ENCODE data around the gene ASPDH. TPM values are rescaled to one million over a fixed set of nuclear protein-coding genes. Genes with fewer than 3 reads are reported as not detected.

ASPDH gene
- total and polyA plus RNA-seq, 4 experiments from 2014 or later: not detected

DNA sequence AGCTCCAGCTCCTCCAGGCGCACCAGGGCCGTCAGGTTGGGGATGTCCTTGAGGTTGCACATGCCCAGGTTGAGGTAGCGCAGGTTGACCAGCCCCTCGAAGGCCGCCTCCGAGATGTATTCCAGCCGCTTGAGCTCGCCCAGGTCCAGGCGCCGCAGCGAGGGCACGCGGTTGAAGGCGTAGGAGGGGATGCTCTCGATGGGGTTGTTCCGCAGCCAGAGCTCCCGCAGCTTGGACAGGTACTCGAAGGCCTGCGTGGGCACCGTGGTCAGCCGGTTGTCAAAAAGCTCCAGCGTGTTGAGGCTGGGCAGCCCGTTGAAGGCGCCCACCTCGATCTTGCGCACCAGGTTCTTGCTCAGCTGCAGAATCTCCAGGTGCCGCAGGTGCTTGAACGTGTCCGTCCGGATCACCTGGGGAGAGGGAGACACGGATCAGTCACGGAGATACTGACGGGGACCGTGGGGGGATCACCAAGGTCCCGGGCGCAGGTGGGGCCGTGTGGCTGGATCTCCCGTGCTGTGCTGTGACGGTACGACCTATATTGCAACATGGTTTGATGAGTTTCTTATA lies 5.4 kb upstream of the ASPDH start:
- H3K27me3 ChIP-seq (ENCODE audit: insufficient read depth, low read length): no peaks in the 10 kb centered on the region
- no peak overlapping the region for H3K27ac ChIP-seq (ENCODE audit: low read depth, low read length)
- no peak overlapping the region for H3K27ac Mint-ChIP-seq
- no peak overlapping the region for H3K4me3 Mint-ChIP-seq
- no peaks in the 10 kb centered on the region for H3K4me1 ChIP-seq (ENCODE audit: insufficient read depth, low read length)
- no peaks in the 10 kb centered on the region for H3K36me3 ChIP-seq (ENCODE audit: insufficient read depth, low read length)
- H3K4me3 ChIP-seq (ENCODE audit: low read length in 2 of 2): no peak overlapping the region
- intact Hi-C loops (cut with micrococcal nuclease): no loop called here
- no peaks in the 10 kb centered on the region for H3K4me1 Mint-ChIP-seq
- ChIA-PET POLR2A (ENCODE audit: partially characterized antibody) (no interaction called here), CTCF (ENCODE audit: partially characterized antibody) (interaction anchor here (1.4 kb wide), 1 partner anchor 18 kb away, joined by 3 read pairs; no protein-coding TSS in a partner anchor)
- H3K36me3 Mint-ChIP-seq: no peaks in the 10 kb centered on the region
- H3K9me3 Mint-ChIP-seq: no peaks in the 10 kb centered on the region
- no peaks in the 10 kb centered on the region for H3K9me3 ChIP-seq (ENCODE audit: control insufficient read depth in 1 of 2, low read length in 2 of 2)
- DNase-seq: peak in 1 of 5 donors; percentile 32
- H3K27me3 Mint-ChIP-seq: peaks cover 0 to 4% of the 10 kb centered on the region in 2 donors

GRCh38 chr19:50518091-50519005 lies 4.6 kb upstream of the ASPDH start:
- Histone ChIP-seq H3K36me3 (ENCODE audit: insufficient read depth, low read length) (no peaks in the 10 kb centered on the region), H3K27me3 (ENCODE audit: insufficient read depth, low read length) (no peaks in the 10 kb centered on the region), H3K4me3 (ENCODE audit: low read length in 2 of 2) (no peak overlapping the region), H3K9me3 (ENCODE audit: control insufficient read depth in 1 of 2, low read length in 2 of 2) (no peaks in the 10 kb centered on the region), H3K4me1 (ENCODE audit: insufficient read depth, low read length) (no peaks in the 10 kb centered on the region), H3K27ac (ENCODE audit: low read depth, low read length) (no peak overlapping the region)
- peak overlapping the region in 1 of 7 donors; percentile 60 for H3K27ac Mint-ChIP-seq
- peak in 1 of 5 donors; percentile 20 for DNase-seq
- intact Hi-C loops (cut with micrococcal nuclease): no loop called here
- H3K36me3 Mint-ChIP-seq: no peaks in the 10 kb centered on the region
- peaks cover 0 to 4% of the 10 kb centered on the region in 2 donors for H3K27me3 Mint-ChIP-seq
- POLR2A ChIA-PET (ENCODE audit: partially characterized antibody): no interaction called here
- H3K9me3 Mint-ChIP-seq: no peaks in the 10 kb centered on the region
- peaks cover 0 to 2% (median 0%) of the 10 kb centered on the region in 4 donors for H3K4me1 Mint-ChIP-seq
- H3K4me3 Mint-ChIP-seq: no peak overlapping the region
- CTCF ChIA-PET (ENCODE audit: partially characterized antibody): interaction anchor here (1.4 kb wide), 1 partner anchor 18 kb away, joined by 3 read pairs; no protein-coding TSS in a partner anchor

DNA sequence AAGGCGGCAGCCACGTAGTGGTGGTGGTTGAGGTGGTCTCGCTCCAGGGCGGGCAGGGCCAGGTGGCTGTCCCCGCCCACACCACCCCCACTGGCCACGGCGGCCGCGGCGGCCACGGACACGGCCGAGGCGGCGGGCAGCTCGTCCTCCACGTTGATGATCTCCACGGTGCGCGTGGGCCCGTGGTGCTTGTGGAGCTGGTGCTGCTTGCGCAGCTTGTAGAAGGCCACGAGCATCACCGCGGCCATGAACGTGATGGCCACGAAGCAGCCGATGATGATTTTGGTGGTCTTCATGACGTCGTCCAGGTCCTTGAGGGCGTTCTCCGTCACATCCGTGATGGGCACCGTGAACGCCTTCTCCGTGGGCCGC lies 4.0 kb upstream of the ASPDH start:
- CTCF ChIA-PET (ENCODE audit: partially characterized antibody): no interaction called here
- H3K27ac ChIP-seq (ENCODE audit: low read depth, low read length): no peak overlapping the region
- intact Hi-C loops (cut with micrococcal nuclease): no loop called here
- peak in 1 of 5 donors; percentile 13 for DNase-seq
- no peaks in the 10 kb centered on the region for H3K36me3 ChIP-seq (ENCODE audit: insufficient read depth, low read length)
- Mint-ChIP-seq H3K4me1 (peaks cover 0 to 6% (median 0%) of the 10 kb centered on the region in 4 donors), H3K36me3 (no peaks in the 10 kb centered on the region), H3K27ac (no peak overlapping the region), H3K4me3 (no peak overlapping the region), H3K9me3 (no peaks in the 10 kb centered on the region), H3K27me3 (peaks cover 0 to 4% of the 10 kb centered on the region in 2 donors)
- POLR2A ChIA-PET (ENCODE audit: partially characterized antibody): no interaction called here
- H3K27me3 ChIP-seq (ENCODE audit: insufficient read depth, low read length): no peaks in the 10 kb centered on the region
- H3K4me1 ChIP-seq (ENCODE audit: insufficient read depth, low read length): no peaks in the 10 kb centered on the region
- no peak overlapping the region for H3K4me3 ChIP-seq (ENCODE audit: low read length in 2 of 2)
- no peaks in the 10 kb centered on the region for H3K9me3 ChIP-seq (ENCODE audit: control insufficient read depth in 1 of 2, low read length in 2 of 2)

- no peaks in the 10 kb centered on the region for H3K36me3 Mint-ChIP-seq
- POLR2A ChIA-PET (ENCODE audit: partially characterized antibody): no interaction called here
- H3K4me3 ChIP-seq (ENCODE audit: low read length in 2 of 2): no peak overlapping the region
- peak in 1 of 5 donors; percentile 17 for DNase-seq
- peaks cover 0 to 6% (median 0%) of the 10 kb centered on the region in 4 donors for H3K4me1 Mint-ChIP-seq
- no peaks in the 10 kb centered on the region for H3K9me3 ChIP-seq (ENCODE audit: control insufficient read depth in 1 of 2, low read length in 2 of 2)
- H3K9me3 Mint-ChIP-seq: no peaks in the 10 kb centered on the region
- CTCF ChIA-PET (ENCODE audit: partially characterized antibody): no interaction called here
- no peaks in the 10 kb centered on the region for H3K4me1 ChIP-seq (ENCODE audit: insufficient read depth, low read length)
- intact Hi-C loops (cut with micrococcal nuclease): no loop called here
- peaks cover 0 to 4% of the 10 kb centered on the region in 2 donors for H3K27me3 Mint-ChIP-seq
- H3K27ac ChIP-seq (ENCODE audit: low read depth, low read length): no peak overlapping the region
- H3K36me3 ChIP-seq (ENCODE audit: insufficient read depth, low read length): no peaks in the 10 kb centered on the region
- no peak overlapping the region for H3K4me3 Mint-ChIP-seq
- H3K27me3 ChIP-seq (ENCODE audit: insufficient read depth, low read length): no peaks in the 10 kb centered on the region
- no peak overlapping the region for H3K27ac Mint-ChIP-seq
Measured at GRCh38 chr19:50516964-50517703, 3.4 kb upstream of the ASPDH start.

DNA sequence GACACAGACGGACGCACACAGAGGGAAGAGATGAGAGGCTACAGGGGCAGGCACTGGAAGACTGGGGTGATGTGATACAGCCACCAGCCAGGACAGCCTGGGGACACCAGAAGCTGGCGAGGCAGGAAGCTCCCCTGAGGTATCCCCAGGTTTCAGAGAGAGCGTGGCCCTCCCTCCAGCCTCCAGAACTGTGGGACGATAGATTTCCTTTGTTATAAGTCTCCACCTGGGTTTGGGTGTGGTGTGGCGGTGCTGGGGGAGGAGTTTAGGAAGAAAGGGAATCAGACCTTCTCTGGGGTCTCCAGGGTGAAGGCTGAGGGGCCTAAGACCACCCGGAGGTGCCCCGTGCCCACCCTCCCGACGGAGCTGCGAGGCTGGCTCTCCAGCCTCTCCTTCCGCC lies 2.7 kb upstream of the ASPDH start:
- no peak overlapping the region for H3K27ac ChIP-seq (ENCODE audit: low read depth, low read length)
- peaks cover 4% of the 10 kb centered on the region for H3K4me1 ChIP-seq (ENCODE audit: insufficient read depth, low read length)
- Mint-ChIP-seq H3K4me1 (peaks cover 2 to 11% (median 4%) of the 10 kb centered on the region in 4 donors), H3K9me3 (no peaks in the 10 kb centered on the region), H3K27me3 (peaks cover 0 to 5% of the 10 kb centered on the region in 2 donors), H3K36me3 (peaks cover 0 to under 1% of the 10 kb centered on the region in 2 donors), H3K4me3 (no peak overlapping the region), H3K27ac (no peak overlapping the region)
- H3K9me3 ChIP-seq (ENCODE audit: control insufficient read depth in 1 of 2, low read length in 2 of 2): no peaks in the 10 kb centered on the region
- POLR2A ChIA-PET (ENCODE audit: partially characterized antibody): no interaction called here
- peak in 1 of 5 donors; percentile 1 for DNase-seq
- intact Hi-C loops (cut with micrococcal nuclease): no loop called here
- no peaks in the 10 kb centered on the region for H3K27me3 ChIP-seq (ENCODE audit: insufficient read depth, low read length)
- H3K4me3 ChIP-seq (ENCODE audit: low read length in 2 of 2): no peak overlapping the region
- no peaks in the 10 kb centered on the region for H3K36me3 ChIP-seq (ENCODE audit: insufficient read depth, low read length)
- CTCF ChIA-PET (ENCODE audit: partially characterized antibody): no interaction called here

GRCh38 chr19:50515168-50515561 lies 1.5 kb upstream of the ASPDH start:
- ChIA-PET CTCF (ENCODE audit: partially characterized antibody) (no interaction called here), POLR2A (ENCODE audit: partially characterized antibody) (no interaction called here)
- Histone ChIP-seq H3K4me1 (ENCODE audit: insufficient read depth, low read length) (peaks cover 11% of the 10 kb centered on the region), H3K27ac (ENCODE audit: low read depth, low read length) (no peak overlapping the region), H3K4me3 (ENCODE audit: low read length in 2 of 2) (no peak overlapping the region), H3K36me3 (ENCODE audit: insufficient read depth, low read length) (no peaks in the 10 kb centered on the region), H3K9me3 (ENCODE audit: control insufficient read depth in 1 of 2, low read length in 2 of 2) (no peaks in the 10 kb centered on the region), H3K27me3 (ENCODE audit: insufficient read depth, low read length) (no peaks in the 10 kb centered on the region)
- DNase-seq: peak in 1 of 5 donors; percentile 10
- Mint-ChIP-seq H3K27ac (no peak overlapping the region), H3K4me1 (peaks cover 7 to 23% (median 14%) of the 10 kb centered on the region in 4 donors), H3K27me3 (peaks cover 0 to 9% of the 10 kb centered on the region in 2 donors), H3K9me3 (peaks cover 0 to 3% (median 0%) of the 10 kb centered on the region in 8 donors), H3K4me3 (no peak overlapping the region), H3K36me3 (peaks cover 0 to 4% of the 10 kb centered on the region in 2 donors)
- intact Hi-C loops (cut with micrococcal nuclease): no loop called here
